CD1c-positive myeloid dendritic cell (primary cell): Measurements from ENCODE around the gene TRIP6.

Source experiments
- DNase-seq: peaks from one replicate; pipeline ENCODE4 v3.0.0-alpha.2; 2016; ENCODE audit errors: extremely low spot score

Gene TRIP6

DNA sequence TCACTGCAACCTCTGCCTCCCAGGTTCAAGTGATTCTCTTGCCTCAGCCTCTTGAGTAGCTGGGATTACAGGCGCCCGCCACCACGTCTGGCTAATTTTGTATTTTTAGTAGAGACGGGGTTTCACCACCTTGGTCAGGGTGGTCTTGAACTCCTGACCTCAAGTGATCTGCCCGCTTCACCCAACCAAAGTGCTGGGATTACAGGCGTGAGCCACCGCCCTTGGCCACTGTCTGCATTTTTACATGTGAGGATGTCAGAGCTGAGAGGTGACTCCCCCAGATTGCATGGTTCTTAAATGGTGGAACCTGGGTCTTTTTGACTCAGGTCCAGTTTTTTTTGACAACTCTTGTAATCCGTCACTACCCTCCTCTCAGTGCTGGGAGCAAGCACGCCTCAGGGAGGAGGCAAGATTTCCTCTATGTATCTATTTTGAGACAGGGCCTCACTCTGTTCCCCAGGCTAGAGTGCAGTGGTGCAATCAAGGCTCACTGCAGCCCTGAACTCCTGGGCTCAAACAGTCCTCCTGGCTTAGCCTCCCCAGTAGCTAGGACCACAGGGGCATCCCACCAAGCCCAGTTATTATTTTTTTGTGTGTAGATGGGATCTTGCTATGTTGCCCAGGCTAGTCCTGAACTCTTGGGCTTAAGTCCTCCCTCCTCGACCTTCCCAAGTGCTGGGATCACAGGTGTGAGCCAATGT, 6.6 kb downstream of the TRIP6 start:
- DNase-seq = no peak

- no peak for DNase-seq
Observed at GRCh38 chr7:100874300-100874576, 7.1 kb downstream of the TRIP6 start.

DNA sequence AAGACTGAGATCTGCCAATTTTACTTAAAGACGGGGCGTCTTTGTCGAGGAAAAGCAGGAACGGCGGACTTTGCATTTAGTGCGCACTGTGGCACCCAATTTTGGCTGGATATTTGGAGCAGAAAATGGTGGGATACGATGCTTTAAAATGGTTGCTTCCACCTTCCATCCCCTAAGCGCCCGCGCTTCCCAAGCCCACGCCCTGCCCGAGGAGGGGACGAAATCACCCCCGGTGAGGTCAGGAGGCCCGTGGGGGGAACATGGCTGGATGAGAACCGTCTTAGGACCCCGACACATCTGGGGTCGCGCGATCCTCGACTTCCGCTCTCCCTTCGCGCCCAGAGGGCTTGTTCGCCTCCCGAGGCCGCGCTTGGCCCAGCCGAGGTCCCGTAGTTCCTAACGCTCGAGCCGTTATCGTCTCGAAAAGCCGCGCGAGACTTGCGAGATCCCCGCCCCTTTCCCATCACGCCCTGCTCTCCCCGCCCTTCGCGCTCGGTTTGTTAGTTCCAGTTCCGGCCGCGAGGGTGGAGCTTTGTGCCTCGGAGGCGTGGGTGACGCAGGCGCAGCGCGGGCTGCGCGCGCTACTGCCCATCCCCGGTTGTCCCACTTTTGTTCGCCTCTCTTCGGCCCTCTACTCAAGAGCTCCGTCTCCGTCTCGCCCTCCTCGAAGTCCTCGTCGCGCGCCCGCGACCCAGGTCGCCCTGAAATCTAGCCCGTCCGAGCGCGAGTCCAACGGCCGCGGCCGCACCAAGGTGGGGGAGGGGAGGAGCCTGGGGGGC, 7.6 kb downstream of the TRIP6 start, which contains the start of gene SRRT:
TSS of gene SRRT (plus strand) at position 527 of the 779 bp plus-strand sequence. CDS start 488 bp downstream, outside the sequence.
- peak; percentile 99 for DNase-seq

- peak; percentile 34 for DNase-seq
Observed at GRCh38 chr7:100875356-100875751, 8.2 kb downstream of the TRIP6 start.

DNA sequence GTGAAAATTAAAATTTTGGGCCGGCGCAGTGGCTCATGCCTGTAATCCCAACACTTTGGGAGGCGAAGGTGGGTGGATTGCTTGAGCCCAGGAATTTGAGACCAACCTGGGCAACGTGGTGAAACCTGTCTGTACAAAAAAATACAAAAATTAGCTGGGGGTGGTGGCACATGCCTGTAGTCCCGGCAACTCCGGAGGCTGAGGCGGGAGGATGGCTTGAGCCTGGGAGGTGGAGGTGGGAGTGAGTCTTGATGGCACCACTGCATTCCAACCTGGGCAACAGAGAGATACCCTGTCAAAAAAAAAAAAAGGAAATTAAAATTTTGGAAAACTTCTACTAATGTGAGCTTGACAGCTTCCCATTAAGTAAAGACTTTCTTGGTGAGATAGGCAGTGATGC, 10.8 kb downstream of the TRIP6 start:
- no peak for DNase-seq

- no peak for DNase-seq
Observed at GRCh38 chr7:100878685-100879084, 11.5 kb downstream of the TRIP6 start.

DNA sequence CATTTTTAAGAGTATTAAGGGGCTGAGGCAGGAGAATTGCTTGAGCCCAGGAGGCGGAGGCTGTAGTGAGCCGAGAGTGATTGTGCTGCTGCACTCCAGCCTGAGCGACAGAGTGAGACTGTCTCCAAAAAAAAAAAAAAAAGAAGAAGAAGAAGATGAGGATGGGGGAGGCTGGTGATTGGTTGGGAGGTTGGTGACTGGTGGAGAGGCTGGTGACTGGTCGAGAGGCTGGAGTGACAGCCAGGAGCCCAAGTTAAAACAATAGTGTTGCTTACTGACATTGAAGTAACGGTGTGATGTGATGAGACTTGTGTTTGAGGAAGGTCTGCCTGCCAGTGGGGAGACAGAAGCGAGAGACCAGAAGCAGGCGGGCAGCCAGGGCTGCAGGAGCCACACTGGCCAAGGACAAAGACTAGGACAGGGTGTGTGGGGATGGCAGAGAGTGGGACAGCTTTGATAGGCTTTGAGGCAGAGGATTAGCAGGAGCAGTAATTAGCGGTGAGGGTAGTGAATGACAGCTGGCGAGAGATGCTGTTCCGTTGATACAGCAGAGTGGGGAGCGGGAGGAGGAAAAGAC, 12.6 kb downstream of the TRIP6 start:
- no peak for DNase-seq

DNA sequence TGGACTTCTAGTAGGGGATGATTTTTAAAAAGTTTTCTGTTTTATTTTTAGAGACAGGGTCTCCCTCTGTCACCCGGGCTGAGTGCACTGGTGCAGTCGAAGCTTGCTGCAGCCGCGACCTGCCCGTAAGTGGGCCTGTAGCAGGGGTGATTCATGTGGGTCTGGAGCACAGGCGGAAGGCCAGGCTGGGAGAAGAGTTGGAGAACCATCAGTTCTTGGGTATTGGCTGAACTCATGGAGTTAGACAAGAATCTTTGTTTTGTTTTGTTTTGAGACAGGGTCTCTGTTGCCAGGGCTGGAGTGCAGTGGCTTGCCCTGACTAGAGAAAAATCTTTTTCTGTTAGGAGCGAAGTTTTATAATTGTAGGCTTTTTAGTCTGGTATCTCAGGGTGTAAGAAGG, 13.5 kb downstream of the TRIP6 start:
- DNase-seq = no peak

- DNase-seq = no peak
Observed at GRCh38 chr7:100881136-100881535, 13.9 kb downstream of the TRIP6 start.

GRCh38 chr7:100882201-100882600, 15.0 kb downstream of the TRIP6 start:
- no peak for DNase-seq

GRCh38 chr7:100882785-100883526, 15.8 kb downstream of the TRIP6 start:
- DNase-seq = no peak

DNA sequence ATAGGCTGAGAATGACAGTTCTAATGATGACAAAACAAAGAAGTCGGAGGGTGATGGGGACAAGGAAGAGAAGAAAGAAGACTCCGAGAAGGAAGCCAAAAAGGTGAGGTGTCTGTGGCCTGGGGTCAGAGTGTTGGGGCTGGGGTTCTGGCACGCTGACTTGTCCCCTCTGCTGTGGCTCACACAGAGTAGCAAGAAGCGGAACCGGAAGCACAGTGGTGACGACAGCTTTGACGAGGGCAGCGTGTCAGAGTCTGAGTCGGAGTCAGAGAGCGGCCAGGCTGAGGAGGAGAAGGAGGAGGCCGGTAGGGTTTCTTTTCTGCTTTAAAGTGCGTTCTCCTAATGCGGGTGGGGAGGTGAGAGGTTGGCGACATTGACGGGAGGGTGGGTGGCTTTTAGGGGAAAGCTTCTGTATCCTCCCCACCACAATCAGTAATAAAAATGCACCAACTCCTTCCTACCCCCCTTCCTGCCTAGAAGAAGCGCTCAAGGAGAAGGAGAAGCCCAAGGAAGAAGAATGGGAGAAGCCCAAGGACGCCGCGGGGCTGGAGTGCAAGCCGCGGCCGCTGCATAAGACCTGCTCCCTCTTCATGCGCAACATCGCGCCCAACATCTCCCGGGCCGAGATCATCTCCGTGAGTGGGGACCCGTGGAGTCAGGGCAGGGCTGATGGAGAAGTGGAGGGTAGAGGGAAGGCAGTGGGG, 17.7 kb downstream of the TRIP6 start:
- DNase-seq = peak; percentile 30

GRCh38 chr7:100885440-100886141, 18.4 kb downstream of the TRIP6 start:
- no peak for DNase-seq

GRCh38 chr7:100886142-100886935, 19.2 kb downstream of the TRIP6 start:
- no peak for DNase-seq

DNA sequence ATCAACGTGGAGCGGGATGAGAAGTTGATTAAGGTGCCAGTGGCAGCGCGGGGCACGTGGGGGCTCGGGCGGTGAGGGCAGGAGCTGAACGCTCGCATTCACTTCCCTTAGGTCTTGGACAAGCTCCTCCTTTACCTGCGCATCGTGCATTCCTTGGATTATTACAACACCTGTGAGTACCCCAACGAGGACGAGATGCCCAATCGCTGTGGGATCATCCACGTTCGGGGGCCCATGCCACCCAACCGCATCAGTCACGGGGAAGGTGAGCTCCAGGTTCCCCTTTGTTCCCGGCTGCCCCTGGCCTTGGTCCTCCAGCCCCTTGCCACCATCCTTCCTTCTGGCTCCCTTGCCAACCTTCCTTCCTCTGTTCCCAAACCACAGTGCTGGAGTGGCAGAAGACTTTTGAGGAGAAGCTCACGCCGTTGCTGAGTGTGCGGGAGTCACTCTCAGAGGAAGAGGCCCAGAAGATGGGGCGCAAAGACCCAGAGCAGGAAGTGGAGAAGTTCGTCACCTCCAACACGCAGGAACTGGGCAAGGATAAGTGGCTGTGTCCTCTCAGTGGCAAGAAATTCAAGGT, 19.8 kb downstream of the TRIP6 start:
- peak; percentile 54 for DNase-seq

DNA sequence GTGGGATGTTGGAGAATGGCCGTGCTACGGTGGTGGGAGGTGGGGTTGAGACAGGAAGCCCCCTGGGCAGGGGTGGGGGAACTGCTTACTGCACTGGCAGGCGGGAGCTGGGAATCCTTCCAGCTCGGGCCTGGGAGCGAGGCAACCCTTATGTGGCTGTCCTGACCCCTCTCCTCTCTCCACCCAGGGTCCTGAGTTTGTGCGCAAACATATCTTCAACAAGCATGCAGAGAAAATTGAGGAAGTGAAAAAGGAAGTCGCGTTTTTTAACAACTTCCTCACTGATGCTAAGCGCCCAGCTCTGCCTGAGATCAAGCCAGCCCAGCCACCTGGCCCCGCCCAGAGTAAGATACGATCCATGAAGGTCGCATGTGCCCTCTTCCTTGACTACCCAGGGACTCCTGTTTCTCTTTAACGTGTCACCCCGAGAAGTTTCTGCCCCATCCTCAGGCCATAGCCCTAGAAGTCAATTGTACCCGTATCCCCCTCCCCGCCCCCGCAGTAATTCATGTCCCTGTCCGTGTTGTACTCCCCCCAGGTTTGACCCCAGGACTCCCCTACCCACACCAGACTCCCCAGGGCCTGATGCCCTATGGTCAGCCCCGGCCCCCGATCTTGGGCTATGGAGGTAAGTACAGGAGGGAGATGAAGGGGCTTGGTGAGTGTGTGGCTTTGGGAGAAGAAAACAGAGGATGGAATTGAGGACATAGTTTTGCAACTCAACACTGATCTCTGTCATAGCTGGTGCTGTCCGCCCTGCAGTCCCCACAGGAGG, 20.5 kb downstream of the TRIP6 start:
- DNase-seq = peak; percentile 90

GRCh38 chr7:100888291-100888987, 21.3 kb downstream of the TRIP6 start:
- DNase-seq = no peak

DNA sequence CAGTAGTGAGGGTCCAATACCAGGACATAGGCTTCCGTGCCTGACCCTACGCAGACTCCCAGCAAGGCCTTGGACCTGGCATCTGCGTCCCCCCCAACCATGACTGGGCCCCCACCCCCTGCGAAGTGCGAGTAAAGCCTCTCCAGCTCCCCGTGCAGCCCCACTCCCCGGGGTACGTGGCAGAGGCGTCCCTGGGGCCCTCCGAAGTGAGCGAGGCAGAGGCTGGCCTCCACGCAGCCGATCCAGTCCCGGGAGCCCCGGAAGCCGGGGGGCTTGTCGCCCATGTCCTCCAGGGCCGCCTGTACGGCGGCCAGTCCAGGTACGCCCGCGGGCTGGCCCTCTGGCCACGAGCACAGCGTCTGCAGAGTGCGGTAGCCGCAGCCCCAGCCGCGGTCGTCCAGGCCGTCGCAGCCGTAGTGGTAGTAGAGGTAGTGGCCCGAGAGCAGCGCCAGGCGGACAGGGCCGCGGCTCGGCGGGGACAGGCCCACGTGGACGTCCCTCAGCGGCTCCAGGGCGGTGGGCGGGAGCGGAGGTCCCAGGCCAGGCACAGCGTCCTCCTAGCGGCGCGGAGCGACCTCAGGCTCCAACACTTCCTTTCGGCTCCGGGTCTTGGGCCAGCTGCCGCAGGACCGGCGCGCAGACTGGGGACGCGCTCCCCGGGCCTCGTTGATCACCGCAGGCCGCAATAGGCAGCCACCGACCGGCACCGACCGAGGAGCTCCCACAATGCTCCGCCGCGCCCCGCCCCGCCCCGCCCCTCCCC, 22.0 kb downstream of the TRIP6 start, which contains the start of gene UFSP1:
TSS of gene UFSP1 (minus strand) at position 728 of the 763 bp plus-strand sequence. CDS start at position 284, 444 bp downstream.
- DNase-seq = no peak
